ENCODE data around the gene ZNF697.
"Not testable (repeated sequence)": the region's sequence is repeated elsewhere in the genome, so short reads cannot be mapped to it uniquely, and the experiment has no call there.

Gene ZNF697

DNA sequence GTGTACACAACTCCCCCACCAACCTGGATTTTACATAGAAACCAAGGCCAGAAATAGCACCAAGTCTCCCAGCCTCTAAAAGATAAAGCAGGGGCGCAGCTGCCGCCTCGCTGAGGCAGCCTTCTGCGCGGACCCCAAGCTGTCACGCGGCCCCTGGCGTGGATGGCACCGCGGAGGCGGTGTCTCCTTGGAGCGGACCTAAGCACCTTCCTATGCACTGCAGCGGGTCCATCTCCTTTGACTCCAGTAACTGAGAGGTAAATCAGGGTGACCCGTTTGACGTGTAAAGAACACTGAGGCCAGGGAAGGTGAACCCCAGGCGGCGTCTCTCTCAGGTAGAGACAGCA, 17.0 kb downstream of the ZNF697 start:
- peak; percentile 36 for DNase-seq

- no peak for DNase-seq
Measured at GRCh38 chr1:119626841-119627240, 21.2 kb downstream of the ZNF697 start.

DNA sequence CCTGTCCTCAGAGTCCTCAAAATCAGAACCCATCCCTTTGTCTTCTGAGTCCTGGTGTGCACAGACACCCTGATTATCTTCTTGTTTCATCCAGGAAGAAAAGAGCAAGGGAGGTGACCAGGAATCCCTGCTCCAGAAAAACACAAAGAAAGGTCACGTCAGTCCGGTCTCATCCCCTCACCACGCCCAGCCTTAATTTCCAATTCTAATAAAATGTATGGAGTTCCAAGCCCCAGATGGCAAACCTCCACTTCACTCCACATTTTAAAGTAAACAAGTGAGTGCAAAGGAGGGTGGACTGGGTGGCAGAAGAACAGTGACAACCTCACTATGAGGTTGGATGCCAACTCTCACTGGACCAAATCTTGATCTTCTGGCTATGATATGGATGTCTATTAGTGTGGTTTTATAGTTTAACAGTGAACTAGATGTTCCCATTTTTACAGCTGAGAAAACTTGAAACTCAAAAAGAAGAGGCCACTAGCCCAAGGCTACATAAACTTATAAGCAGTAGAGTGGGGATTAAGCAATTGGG, 22.0 kb downstream of the ZNF697 start:
- no peak for DNase-seq

DNA sequence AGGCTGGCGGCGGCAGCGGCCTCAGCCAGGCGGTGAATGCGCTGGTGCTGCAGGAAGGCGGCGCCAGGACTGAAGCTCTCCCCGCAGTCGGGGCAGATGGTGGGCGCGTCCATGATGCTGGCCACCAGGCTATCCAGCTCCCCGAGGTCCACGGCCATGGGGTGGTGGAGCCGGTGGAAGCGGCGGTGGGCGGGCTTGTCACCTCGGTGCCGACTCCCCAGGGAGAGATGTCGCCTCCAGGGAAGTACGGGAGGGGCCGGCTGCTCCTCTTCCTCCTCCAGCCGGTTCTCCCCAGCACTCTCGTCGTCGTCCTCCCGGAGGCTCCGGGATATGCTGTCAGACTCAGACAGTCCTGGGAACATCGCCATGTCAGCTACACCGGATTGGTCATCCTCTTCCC, 24.4 kb downstream of the ZNF697 start:
- DNase-seq, result no peak

- no peak for DNase-seq
Measured at GRCh38 chr1:119623193-119623515, 24.9 kb downstream of the ZNF697 start.

- no peak for DNase-seq
Measured at GRCh38 chr1:119622311-119623192, 25.5 kb downstream of the ZNF697 start.

DNA sequence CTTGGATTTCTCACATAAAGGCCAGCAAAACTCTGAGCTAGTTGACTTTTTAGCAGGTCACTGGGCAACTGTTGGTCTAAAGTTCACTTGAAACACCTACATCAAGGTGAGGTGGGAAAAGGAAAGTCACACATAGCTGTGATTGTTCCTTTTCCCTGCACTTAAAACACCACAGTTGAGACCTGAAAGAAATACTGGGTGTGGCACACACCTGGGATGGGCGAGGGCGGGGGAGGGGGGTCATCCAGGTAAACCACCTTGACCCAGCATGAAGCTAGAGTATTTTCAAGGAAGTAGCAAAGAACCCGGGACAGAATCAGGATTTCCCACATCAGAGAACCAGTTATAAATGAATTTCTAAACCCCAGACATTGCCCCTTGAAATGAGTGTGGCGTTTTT, 26.4 kb downstream of the ZNF697 start:
- no peak for DNase-seq

DNA sequence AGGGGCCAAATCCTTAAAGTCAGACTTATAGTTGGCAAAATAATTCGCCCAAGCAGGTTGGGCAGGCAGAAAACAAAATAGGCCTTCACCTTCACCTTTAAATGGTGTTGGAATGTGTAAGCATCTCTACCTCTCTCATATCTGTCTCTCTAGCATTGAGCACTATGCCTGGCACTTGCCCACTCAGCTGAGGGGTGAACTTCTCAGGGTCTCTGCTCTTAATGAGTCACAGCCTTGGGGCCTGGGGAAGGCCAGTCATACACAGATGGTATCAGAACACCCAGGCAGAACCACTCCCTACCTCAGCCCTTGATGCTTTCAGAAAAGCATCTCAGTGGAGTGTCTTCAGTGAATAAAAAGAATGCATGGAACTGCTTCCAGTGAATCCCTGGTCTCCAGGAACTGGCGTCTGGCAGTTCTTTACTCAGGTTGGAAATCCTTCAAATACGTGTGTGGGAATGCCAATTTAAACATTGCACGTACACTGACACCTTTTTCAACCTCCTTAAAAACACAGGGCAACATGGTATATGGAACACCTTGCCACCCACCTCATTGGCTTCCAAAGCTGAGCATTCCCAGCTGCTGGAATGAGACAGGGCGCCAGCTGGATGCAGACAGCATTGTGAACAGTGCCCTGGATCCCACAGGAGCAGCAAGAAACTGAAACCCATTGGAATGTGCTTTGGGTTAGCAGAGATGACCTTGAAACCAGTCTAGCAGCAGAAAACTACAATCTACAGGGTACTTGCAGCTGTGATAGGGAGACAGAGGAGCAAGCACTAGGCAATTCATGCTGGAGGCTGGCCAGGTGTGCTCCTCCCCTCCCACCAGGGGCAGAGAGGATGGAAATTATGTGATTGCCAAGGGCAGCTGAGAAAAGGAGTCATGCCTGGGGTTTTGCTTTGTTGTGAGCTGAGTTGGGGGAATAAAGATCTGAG, 30.0 kb downstream of the ZNF697 start:
- DNase-seq, result no peak

GRCh38 chr1:119616748-119617147, 31.3 kb downstream of the ZNF697 start:
- DNase-seq, result not testable (repeated sequence)

- not testable (repeated sequence) for DNase-seq
Measured at GRCh38 chr1:119615100-119615499, 33.0 kb downstream of the ZNF697 start.

DNA sequence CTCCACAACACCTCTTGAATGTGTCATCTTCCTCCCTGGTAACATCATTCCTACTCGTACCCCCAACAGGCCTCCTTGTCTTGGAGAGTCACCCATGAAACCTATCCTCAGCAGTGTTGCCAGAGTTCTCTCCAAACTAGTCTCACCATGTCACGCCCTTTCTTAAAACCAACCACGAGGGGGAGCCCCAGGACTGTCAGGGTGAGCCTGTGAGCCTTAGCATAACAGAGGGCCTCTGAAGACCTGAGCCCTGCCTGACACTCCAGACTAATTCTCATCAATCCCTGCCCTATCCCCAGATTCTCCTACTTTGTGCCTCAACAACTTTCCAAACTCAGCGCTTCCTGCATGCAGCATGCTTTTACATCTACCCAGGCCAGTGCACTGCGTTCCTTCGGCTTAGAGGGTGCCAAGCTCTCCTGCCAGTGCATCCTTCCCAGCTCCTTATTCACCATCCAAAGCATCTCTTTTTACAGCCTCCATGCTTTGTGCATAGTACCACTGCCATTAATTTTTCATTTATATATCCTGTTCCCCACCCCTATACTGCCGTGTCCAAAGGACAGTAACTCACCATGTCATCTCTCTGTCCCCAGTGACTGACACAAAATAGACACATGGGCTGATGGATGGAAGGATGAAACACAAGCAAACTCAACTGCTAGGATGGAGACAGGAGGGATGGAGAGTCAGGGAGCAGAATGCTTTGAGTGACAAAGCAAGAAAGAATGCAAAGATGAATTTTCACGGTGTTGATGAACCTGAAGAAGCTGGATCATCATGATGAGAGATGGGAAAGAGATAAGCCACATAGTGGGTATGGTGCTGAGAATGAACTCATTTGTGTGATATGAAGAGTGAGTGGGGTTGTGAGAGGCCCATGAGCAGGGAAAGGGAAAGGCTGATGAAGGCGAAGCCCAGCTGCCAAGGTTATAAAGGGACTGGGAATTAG, 34.0 kb downstream of the ZNF697 start:
- peak; percentile 70 for DNase-seq

GRCh38 chr1:119611701-119612113, 36.4 kb downstream of the ZNF697 start:
- DNase-seq, result peak; percentile 57

DNA sequence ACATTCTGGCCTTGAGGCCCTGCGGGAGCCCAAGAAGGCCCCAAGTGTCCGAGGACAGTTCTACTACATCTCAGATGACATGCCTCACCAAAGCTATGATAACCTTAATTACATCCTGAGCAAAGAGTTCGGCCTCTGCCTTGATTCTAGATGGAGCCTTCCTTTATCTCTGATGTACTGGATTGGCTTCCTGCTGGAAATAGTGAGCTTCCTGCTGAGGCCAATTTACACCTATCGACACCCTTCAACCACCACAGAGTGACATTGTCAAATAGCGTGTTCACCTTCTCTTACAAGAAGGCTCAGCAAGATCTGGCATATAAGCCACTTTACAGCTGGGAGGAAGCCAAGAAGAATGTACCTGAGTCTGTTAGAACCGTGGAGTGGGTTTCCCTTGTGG, 39.2 kb downstream of the ZNF697 start:
- DNase-seq, result not testable (repeated sequence)

- not testable (repeated sequence) for DNase-seq
Measured at GRCh38 chr1:119607087-119607807, 40.8 kb downstream of the ZNF697 start.

- no peak for DNase-seq
Measured at GRCh38 chr1:119606394-119606793, 41.7 kb downstream of the ZNF697 start.

GRCh38 chr1:119605686-119606085, 42.4 kb downstream of the ZNF697 start:
- DNase-seq, result no peak

DNA sequence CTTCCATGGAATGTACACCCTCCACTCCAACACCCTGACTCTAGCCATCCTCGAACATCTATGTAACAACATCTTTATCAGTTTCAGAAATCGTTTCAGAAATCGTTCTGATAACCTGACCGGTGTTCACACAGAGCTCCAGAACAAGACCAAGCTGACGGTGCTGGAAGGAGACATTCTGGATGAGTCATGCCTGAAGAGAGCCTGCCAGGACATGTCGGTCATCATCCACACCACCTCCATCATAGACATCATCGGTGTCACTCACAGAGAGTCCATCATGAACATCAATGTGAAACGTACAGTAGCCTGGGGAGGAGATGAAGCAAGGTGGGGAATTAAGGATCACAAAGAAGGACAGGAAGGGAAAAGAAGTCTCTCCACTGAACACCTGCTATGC, 43.0 kb downstream of the ZNF697 start:
- DNase-seq, result not testable (repeated sequence)

DNA sequence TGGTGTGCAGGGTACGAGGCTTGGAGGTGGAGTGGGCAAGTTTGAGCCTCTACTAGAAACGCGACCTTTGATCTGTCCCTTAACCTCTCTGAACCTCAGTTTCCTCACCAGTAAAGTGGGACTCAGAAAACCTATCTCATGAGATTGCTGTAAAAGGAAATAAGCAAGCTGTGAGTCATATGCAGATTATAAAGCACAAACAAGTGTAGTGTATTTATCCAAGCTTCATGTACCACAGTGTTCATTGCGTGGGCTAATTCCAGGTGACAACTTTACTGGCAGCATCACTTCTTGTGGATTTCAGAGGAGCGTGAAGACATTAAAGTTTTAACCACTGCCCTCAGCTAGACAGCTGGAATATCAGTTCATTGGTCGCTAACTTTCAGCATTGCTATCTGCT, 44.4 kb downstream of the ZNF697 start:
- DNase-seq, result no peak

- not testable (repeated sequence) for DNase-seq
Measured at GRCh38 chr1:119603241-119603640, 44.8 kb downstream of the ZNF697 start.

DNA sequence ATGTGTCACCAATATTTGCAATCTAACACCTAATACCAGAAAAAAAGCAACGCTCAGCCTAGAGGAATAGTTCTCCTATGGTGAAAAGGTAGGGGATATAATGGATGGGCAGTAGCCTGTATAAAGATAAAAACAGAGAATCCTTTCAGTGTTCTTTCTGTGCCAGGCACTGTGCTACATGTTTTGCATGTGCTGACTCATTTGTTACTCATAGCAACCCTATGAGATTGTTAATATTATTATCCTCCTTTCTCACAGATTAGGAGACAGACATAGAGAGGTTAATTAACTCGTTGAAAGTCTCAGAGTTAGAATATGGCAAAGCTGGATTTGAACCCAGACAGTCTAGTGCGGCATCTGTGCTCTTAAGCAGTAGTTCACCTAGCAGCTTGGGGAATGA, 45.3 kb downstream of the ZNF697 start:
- not testable (repeated sequence) for DNase-seq

DNA sequence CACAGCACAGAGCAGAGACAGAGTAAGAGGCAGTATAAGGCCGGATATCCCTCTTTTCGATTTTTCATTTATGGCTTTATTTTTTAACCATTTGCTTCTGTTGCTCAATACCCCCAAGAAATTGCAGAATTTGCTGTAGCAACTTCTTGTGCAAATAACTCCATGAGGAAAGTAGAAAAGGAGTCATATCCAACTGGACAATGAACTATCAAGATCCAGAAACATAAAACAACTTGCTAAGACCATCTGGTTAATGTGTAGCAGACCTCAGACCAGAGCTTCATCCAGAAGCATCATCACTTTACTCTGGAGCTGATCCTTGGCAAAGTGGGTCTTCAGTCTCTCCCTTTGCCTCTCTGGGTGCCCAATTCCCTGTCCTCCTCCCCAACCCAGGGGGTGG, 45.9 kb downstream of the ZNF697 start:
- DNase-seq, result no peak

DNA sequence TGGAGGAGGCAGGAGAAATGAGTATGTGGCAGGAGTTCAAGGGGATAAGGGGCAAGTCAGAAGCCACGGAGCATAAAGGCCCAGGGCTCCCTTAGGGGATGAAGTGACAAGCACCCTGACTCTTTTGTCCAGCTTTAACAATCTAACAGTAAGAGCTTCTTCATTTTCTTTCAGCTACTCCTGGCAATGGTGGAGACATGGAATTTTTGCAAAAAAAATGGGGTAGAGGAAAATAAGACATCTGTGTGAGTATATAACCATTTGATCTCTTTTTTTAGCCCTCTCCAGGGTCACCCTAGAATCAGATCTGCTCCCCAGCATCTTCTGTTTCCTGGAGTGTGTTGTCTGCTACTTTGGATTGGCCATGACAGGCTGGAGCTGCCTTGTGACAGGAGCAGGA, 47.1 kb downstream of the ZNF697 start:
- DNase-seq, result no peak
